ENCODE results near the gene PSME4.

Gene PSME4

GRCh38 chr2:53820711-53821110 lies 150.1 kb downstream of the PSME4 start:
- Histone ChIP-seq H3K27me3 (replicated peaks; ENCODE audit: control insufficient read depth, insufficient read depth, low read length) (no peaks in the 10 kb centered on the region), H3K4me3 (replicated peaks; ENCODE audit: low read depth, low read length) (no peak overlapping the region), H3K36me3 (ENCODE audit: control insufficient read depth, insufficient read depth, low read length) (peaks cover 6% of the 10 kb centered on the region)
- TF ChIP-seq CTCF (IDR thresholded peaks at IDR 0.05; ENCODE audit: insufficient read depth, low read length, poor library complexity, severe bottlenecking), result no peak
- no peak for DNase-seq (ENCODE audit: extremely low read depth, insufficient read length)

- Histone ChIP-seq H3K27me3 (replicated peaks; ENCODE audit: control insufficient read depth, insufficient read depth, low read length) (no peaks in the 10 kb centered on the region), H3K4me3 (replicated peaks; ENCODE audit: low read depth, low read length) (no peak overlapping the region), H3K36me3 (ENCODE audit: control insufficient read depth, insufficient read depth, low read length) (peaks cover 6% of the 10 kb centered on the region)
- DNase-seq (ENCODE audit: extremely low read depth, insufficient read length), result no peak
- no peak for TF ChIP-seq CTCF (IDR thresholded peaks at IDR 0.05; ENCODE audit: insufficient read depth, low read length, poor library complexity, severe bottlenecking)
These were observed 150.7 kb downstream of the PSME4 start for GRCh38 chr2:53820048-53820447.

- H3K27me3 ChIP-seq (replicated peaks; ENCODE audit: control insufficient read depth, insufficient read depth, low read length), result no peaks in the 10 kb centered on the region
- no peak overlapping the region for H3K4me3 ChIP-seq (replicated peaks; ENCODE audit: low read depth, low read length)
- no peak for TF ChIP-seq CTCF (IDR thresholded peaks at IDR 0.05; ENCODE audit: insufficient read depth, low read length, poor library complexity, severe bottlenecking)
- DNase-seq (ENCODE audit: extremely low read depth, insufficient read length), result no peak
- peaks cover 6% of the 10 kb centered on the region for H3K36me3 ChIP-seq (ENCODE audit: control insufficient read depth, insufficient read depth, low read length)
These were observed 151.2 kb downstream of the PSME4 start for GRCh38 chr2:53819634-53820033.

- Histone ChIP-seq H3K4me3 (replicated peaks; ENCODE audit: low read depth, low read length) (no peak overlapping the region), H3K36me3 (ENCODE audit: control insufficient read depth, insufficient read depth, low read length) (peaks cover 6% of the 10 kb centered on the region), H3K27me3 (replicated peaks; ENCODE audit: control insufficient read depth, insufficient read depth, low read length) (no peaks in the 10 kb centered on the region)
- no peak for TF ChIP-seq CTCF (IDR thresholded peaks at IDR 0.05; ENCODE audit: insufficient read depth, low read length, poor library complexity, severe bottlenecking)
- DNase-seq (ENCODE audit: extremely low read depth, insufficient read length), result no peak
These were observed 151.8 kb downstream of the PSME4 start for GRCh38 chr2:53818854-53819435.

All from GM06990 (cell line).